Medulla oblongata (tissue), 1 donor: ENCODE data around the gene GALNT2.

Source experiments
- DNase-seq: peaks from one replicate; pipeline ENCODE4 v3.0.0-alpha.2; 2015; ENCODE audit errors: extremely low spot score

The GALNT2 gene

GRCh38 chr1:230091473-230092231 is 24.6 kb downstream of the GALNT2 start:
- DNase-seq = no peak

GRCh38 chr1:230094746-230095145 is 27.7 kb downstream of the GALNT2 start:
- DNase-seq = no peak

GRCh38 chr1:230095938-230096337 is 28.9 kb downstream of the GALNT2 start:
- no peak for DNase-seq

- DNase-seq = no peak
These were observed 30.3 kb downstream of the GALNT2 start for GRCh38 chr1:230097370-230097769.

- DNase-seq = no peak
These were observed 31.7 kb downstream of the GALNT2 start for GRCh38 chr1:230098723-230099122.

GRCh38 chr1:230099465-230099864 is 32.4 kb downstream of the GALNT2 start:
- no peak for DNase-seq

- no peak for DNase-seq
These were observed 33.9 kb downstream of the GALNT2 start for GRCh38 chr1:230100932-230101331.

- DNase-seq = no peak
These were observed 34.5 kb downstream of the GALNT2 start for GRCh38 chr1:230101556-230101955.

- DNase-seq = no peak
These were observed 35.0 kb downstream of the GALNT2 start for GRCh38 chr1:230102046-230102445.

GRCh38 chr1:230102472-230102871 is 35.4 kb downstream of the GALNT2 start:
- DNase-seq = no peak

- no peak for DNase-seq
These were observed 36.5 kb downstream of the GALNT2 start for GRCh38 chr1:230103306-230104173.

GRCh38 chr1:230104395-230105244 is 37.6 kb downstream of the GALNT2 start:
- peak; percentile 86 for DNase-seq

GRCh38 chr1:230105245-230105753 is 38.3 kb downstream of the GALNT2 start:
- DNase-seq = no peak

- DNase-seq = no peak
These were observed 39.0 kb downstream of the GALNT2 start for GRCh38 chr1:230105754-230106625.

- no peak for DNase-seq
These were observed 40.9 kb downstream of the GALNT2 start for GRCh38 chr1:230107941-230108340.

- no peak for DNase-seq
These were observed 41.5 kb downstream of the GALNT2 start for GRCh38 chr1:230108580-230108979.

GRCh38 chr1:230109066-230109465 is 42.0 kb downstream of the GALNT2 start:
- DNase-seq = no peak

GRCh38 chr1:230109895-230110667 is 43.0 kb downstream of the GALNT2 start:
- no peak for DNase-seq

- no peak for DNase-seq
These were observed 43.9 kb downstream of the GALNT2 start for GRCh38 chr1:230110971-230111370.

GRCh38 chr1:230112131-230112701 is 45.2 kb downstream of the GALNT2 start:
- DNase-seq = peak; percentile 89
